Prostate gland (tissue), 2 donors: ENCODE measurements around the gene LMTK3.

ENCODE experiments used
- POLR2A ChIP-seq: fragments of 450-650 bp; IDR thresholded peaks from one replicate; pipeline ENCODE4 v1.6.1; 2016; ENCODE audit warnings: antibody characterized with exemption, mild to moderate bottlenecking
- POLR2AphosphoS5 ChIP-seq: sonication (generic); formaldehyde crosslinking; IDR thresholded peaks from one replicate; pipeline ENCODE4 v1.6.1; 2017; ENCODE audit warnings: antibody characterized with exemption
- TF ChIP-seq, protein P1 (sequence below), 4 experiments: fragments of 200-600 bp in 2 of 4; fragments of 450-650 bp in 2 of 4; sonication (generic) in 2 of 4; IDR thresholded peaks; 1 replicate in 3 of 4; 2 replicates in 1 of 4; pipeline ENCODE4 v1.5.1; 2016 to 2019; ENCODE audit warnings: antibody characterized with exemption in 4 of 4, mild to moderate bottlenecking in 2 of 4, moderate library complexity in 2 of 4

DNA sequence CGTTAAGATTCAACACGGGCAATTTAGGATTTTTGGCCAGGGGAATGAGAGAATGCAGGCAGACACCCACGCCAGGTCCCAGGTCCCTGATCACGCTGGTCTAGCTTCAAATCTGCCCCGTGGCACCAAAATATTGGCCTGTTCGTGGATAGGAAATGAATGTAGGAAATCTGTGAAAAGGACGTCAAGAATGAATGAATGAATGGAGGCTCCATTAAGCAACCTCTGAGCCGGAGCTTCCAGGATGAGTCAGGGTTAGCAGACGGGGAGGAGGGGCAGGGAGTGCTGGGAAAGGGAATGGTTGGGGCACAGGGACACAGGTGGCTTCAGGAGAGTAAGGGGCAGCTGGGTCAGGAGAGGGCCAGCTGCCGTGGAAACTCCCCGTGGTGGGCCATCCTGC lies 44.5 kb upstream of the LMTK3 start:
- TF ChIP-seq, protein P1, sequence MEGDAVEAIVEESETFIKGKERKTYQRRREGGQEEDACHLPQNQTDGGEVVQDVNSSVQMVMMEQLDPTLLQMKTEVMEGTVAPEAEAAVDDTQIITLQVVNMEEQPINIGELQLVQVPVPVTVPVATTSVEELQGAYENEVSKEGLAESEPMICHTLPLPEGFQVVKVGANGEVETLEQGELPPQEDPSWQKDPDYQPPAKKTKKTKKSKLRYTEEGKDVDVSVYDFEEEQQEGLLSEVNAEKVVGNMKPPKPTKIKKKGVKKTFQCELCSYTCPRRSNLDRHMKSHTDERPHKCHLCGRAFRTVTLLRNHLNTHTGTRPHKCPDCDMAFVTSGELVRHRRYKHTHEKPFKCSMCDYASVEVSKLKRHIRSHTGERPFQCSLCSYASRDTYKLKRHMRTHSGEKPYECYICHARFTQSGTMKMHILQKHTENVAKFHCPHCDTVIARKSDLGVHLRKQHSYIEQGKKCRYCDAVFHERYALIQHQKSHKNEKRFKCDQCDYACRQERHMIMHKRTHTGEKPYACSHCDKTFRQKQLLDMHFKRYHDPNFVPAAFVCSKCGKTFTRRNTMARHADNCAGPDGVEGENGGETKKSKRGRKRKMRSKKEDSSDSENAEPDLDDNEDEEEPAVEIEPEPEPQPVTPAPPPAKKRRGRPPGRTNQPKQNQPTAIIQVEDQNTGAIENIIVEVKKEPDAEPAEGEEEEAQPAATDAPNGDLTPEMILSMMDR (IDR thresholded peaks at IDR 0.05) = no peak
- no peak for TF ChIP-seq POLR2A
- TF ChIP-seq POLR2AphosphoS5 = no peak
